ENCODE results near the gene C2orf68. TPM values are rescaled to one million over a fixed set of nuclear protein-coding genes. Genes with fewer than 3 reads are reported as not detected.
A peak's percentile ranks its signal among the peaks of the same experiment; 100 is the strongest.

The C2orf68 gene
- total and polyA plus RNA-seq, 2 of the 13 experiments (the other 11 are each of a cell fraction or from before 2014, with no cell fraction given) = 47.1 to 77.4 TPM

DNA sequence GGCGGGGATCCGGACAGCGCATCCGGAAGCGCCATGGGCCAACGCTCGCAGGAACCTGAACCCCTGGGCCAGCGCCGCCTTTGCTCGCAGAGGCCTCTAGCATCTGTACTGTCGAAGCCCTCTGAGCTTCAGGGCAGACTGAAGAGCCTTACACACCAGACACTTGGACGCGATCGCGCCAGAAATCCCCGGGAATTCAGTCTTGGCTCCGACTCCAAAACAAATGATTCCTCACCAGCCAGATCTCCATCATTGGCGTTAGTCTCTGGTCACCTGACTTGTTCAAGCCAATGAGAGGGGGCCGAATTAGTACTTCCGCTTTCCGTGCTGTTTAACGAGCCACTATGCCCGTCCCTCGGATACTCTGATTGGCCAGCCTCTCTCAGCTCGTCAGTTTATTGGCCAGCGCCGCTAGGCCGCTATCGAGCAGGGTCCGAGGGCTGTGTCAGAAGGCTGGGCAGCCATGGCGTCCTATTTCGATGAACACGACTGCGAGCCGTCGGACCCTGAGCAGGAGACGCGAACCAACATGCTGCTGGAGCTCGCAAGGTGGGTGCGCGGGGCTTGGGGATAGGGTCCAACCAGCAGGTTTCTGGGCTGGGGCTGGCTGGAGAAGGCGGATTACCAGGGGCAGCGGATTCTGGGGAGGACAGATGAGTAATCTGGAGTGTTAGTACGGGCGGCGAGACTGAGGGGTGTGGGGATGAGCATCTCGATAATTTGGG is 16.4 kb downstream of the C2orf68 start, which contains the start of gene RNF181 (continued):
- TF ChIP-seq KLF12 (CRISPR knock-in tag; IDR thresholded peaks at IDR 0.05; ENCODE audit: borderline replicate concordance) (no peak), NFIC (IDR thresholded peaks at IDR 0.05; ENCODE audit: low read length) (no peak), ZFX (CRISPR knock-in tag; IDR thresholded peaks at IDR 0.05; ENCODE audit: low read depth) (peak; percentile 89), TEAD2 (CRISPR knock-in tag; IDR thresholded peaks at IDR 0.05) (no peak), ZNF24 (IDR thresholded peaks at IDR 0.05) (no peak), RELA (CRISPR knock-in tag; IDR thresholded peaks at IDR 0.05) (no peak), ZNF607 (CRISPR knock-in tag; IDR thresholded peaks at IDR 0.05; ENCODE audit: borderline replicate concordance) (peak; percentile 92), MBD4 (IDR thresholded peaks at IDR 0.05; ENCODE audit: borderline replicate concordance, low read length) (no peak), CENPT (CRISPR knock-in tag; IDR thresholded peaks at IDR 0.05; ENCODE audit: low read depth) (no peak), ZNF883 (CRISPR knock-in tag; IDR thresholded peaks at IDR 0.05; ENCODE audit: not compliant biosample characterization) (no peak), IKZF4 (CRISPR knock-in tag; IDR thresholded peaks at IDR 0.05; ENCODE audit: borderline replicate concordance, low read depth, not compliant biosample characterization) (no peak), ZSCAN31 (CRISPR knock-in tag; IDR thresholded peaks at IDR 0.05; ENCODE audit: low read depth) (peak; percentile 83; the same call in 1 of the 2 replicates)
- TF ChIP-seq, protein P1, sequence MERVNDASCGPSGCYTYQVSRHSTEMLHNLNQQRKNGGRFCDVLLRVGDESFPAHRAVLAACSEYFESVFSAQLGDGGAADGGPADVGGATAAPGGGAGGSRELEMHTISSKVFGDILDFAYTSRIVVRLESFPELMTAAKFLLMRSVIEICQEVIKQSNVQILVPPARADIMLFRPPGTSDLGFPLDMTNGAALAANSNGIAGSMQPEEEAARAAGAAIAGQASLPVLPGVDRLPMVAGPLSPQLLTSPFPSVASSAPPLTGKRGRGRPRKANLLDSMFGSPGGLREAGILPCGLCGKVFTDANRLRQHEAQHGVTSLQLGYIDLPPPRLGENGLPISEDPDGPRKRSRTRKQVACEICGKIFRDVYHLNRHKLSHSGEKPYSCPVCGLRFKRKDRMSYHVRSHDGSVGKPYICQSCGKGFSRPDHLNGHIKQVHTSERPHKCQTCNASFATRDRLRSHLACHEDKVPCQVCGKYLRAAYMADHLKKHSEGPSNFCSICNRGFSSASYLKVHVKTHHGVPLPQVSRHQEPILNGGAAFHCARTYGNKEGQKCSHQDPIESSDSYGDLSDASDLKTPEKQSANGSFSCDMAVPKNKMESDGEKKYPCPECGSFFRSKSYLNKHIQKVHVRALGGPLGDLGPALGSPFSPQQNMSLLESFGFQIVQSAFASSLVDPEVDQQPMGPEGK (CRISPR knock-in tag; IDR thresholded peaks at IDR 0.05) = no peak
- TF ChIP-seq, protein P2, sequence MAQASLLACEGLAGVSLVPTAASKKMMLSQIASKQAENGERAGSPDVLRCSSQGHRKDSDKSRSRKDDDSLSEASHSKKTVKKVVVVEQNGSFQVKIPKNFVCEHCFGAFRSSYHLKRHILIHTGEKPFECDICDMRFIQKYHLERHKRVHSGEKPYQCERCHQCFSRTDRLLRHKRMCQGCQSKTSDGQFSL (CRISPR knock-in tag; IDR thresholded peaks at IDR 0.05) = no peak
- TF ChIP-seq, protein P3, sequence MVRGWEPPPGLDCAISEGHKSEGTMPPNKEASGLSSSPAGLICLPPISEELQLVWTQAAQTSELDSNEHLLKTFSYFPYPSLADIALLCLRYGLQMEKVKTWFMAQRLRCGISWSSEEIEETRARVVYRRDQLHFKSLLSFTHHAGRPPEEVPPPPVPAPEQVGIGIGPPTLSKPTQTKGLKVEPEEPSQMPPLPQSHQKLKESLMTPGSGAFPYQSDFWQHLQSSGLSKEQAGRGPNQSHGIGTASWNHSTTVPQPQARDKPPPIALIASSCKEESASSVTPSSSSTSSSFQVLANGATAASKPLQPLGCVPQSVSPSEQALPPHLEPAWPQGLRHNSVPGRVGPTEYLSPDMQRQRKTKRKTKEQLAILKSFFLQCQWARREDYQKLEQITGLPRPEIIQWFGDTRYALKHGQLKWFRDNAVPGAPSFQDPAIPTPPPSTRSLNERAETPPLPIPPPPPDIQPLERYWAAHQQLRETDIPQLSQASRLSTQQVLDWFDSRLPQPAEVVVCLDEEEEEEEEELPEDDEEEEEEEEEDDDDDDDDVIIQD (CRISPR knock-in tag; IDR thresholded peaks at IDR 0.05; ENCODE audit: low read depth) = peak; percentile 74; the same call in 1 of the 2 replicates
- TF ChIP-seq, protein P4, sequence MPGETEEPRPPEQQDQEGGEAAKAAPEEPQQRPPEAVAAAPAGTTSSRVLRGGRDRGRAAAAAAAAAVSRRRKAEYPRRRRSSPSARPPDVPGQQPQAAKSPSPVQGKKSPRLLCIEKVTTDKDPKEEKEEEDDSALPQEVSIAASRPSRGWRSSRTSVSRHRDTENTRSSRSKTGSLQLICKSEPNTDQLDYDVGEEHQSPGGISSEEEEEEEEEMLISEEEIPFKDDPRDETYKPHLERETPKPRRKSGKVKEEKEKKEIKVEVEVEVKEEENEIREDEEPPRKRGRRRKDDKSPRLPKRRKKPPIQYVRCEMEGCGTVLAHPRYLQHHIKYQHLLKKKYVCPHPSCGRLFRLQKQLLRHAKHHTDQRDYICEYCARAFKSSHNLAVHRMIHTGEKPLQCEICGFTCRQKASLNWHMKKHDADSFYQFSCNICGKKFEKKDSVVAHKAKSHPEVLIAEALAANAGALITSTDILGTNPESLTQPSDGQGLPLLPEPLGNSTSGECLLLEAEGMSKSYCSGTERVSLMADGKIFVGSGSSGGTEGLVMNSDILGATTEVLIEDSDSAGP (CRISPR knock-in tag; IDR thresholded peaks at IDR 0.05; ENCODE audit: borderline replicate concordance) = peak; percentile 87
- TF ChIP-seq, protein P5, sequence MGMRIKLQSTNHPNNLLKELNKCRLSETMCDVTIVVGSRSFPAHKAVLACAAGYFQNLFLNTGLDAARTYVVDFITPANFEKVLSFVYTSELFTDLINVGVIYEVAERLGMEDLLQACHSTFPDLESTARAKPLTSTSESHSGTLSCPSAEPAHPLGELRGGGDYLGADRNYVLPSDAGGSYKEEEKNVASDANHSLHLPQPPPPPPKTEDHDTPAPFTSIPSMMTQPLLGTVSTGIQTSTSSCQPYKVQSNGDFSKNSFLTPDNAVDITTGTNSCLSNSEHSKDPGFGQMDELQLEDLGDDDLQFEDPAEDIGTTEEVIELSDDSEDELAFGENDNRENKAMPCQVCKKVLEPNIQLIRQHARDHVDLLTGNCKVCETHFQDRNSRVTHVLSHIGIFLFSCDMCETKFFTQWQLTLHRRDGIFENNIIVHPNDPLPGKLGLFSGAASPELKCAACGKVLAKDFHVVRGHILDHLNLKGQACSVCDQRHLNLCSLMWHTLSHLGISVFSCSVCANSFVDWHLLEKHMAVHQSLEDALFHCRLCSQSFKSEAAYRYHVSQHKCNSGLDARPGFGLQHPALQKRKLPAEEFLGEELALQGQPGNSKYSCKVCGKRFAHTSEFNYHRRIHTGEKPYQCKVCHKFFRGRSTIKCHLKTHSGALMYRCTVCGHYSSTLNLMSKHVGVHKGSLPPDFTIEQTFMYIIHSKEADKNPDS (CRISPR knock-in tag; IDR thresholded peaks at IDR 0.05) = 0 out of 2 replicates have a peak, but pooled peaks have one; percentile 45
- TF ChIP-seq, protein P6, sequence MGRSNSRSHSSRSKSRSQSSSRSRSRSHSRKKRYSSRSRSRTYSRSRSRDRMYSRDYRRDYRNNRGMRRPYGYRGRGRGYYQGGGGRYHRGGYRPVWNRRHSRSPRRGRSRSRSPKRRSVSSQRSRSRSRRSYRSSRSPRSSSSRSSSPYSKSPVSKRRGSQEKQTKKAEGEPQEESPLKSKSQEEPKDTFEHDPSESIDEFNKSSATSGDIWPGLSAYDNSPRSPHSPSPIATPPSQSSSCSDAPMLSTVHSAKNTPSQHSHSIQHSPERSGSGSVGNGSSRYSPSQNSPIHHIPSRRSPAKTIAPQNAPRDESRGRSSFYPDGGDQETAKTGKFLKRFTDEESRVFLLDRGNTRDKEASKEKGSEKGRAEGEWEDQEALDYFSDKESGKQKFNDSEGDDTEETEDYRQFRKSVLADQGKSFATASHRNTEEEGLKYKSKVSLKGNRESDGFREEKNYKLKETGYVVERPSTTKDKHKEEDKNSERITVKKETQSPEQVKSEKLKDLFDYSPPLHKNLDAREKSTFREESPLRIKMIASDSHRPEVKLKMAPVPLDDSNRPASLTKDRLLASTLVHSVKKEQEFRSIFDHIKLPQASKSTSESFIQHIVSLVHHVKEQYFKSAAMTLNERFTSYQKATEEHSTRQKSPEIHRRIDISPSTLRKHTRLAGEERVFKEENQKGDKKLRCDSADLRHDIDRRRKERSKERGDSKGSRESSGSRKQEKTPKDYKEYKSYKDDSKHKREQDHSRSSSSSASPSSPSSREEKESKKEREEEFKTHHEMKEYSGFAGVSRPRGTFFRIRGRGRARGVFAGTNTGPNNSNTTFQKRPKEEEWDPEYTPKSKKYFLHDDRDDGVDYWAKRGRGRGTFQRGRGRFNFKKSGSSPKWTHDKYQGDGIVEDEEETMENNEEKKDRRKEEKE (IDR thresholded peaks at IDR 0.05) = no peak
